AG08396 (cell line): Measurements from ENCODE around the gene ZNF507.

ENCODE experiments used
- DNase-seq: peaks from one replicate; pipeline ENCODE4 v3.0.0; 2012; ENCODE audit warnings: low spot score, mixed read lengths

ZNF507 gene

GRCh38 chr19:32345261-32346207, at the start of gene ZNF507:
TSS of gene ZNF507 (plus strand) at chr19:32345610. CDS start at chr19:32352831, 7,221 bp downstream.
- DNase-seq, result peak; percentile 97

- DNase-seq, result no peak
Observed at GRCh38 chr19:32296694-32297093, 48.7 kb upstream of the ZNF507 start.

- no peak for DNase-seq
Observed at GRCh38 chr19:32302778-32303177, 42.6 kb upstream of the ZNF507 start.

GRCh38 chr19:32303193-32303592, 42.2 kb upstream of the ZNF507 start:
- DNase-seq, result no peak

GRCh38 chr19:32307591-32307990, 37.8 kb upstream of the ZNF507 start:
- DNase-seq, result no peak

GRCh38 chr19:32308431-32309077, 36.9 kb upstream of the ZNF507 start:
- no peak for DNase-seq

- peak; percentile 23 for DNase-seq
Observed at GRCh38 chr19:32309711-32310390, 35.6 kb upstream of the ZNF507 start.

- no peak for DNase-seq
Observed at GRCh38 chr19:32311371-32311770, 34.0 kb upstream of the ZNF507 start.

- DNase-seq, result no peak
Observed at GRCh38 chr19:32313569-32314265, 31.7 kb upstream of the ZNF507 start.

GRCh38 chr19:32316034-32316433, 29.4 kb upstream of the ZNF507 start:
- DNase-seq, result no peak

GRCh38 chr19:32317086-32317485, 28.3 kb upstream of the ZNF507 start:
- no peak for DNase-seq

GRCh38 chr19:32318884-32319520, 26.4 kb upstream of the ZNF507 start:
- DNase-seq, result no peak

GRCh38 chr19:32322541-32322940, 22.9 kb upstream of the ZNF507 start:
- no peak for DNase-seq

- DNase-seq, result no peak
Observed at GRCh38 chr19:32324631-32325285, 20.7 kb upstream of the ZNF507 start.

- DNase-seq, result no peak
Observed at GRCh38 chr19:32330213-32330857, 15.1 kb upstream of the ZNF507 start.

- no peak for DNase-seq
Observed at GRCh38 chr19:32333227-32333626, 12.2 kb upstream of the ZNF507 start.

- DNase-seq, result peak; percentile 40
Observed at GRCh38 chr19:32336259-32337083, 8.9 kb upstream of the ZNF507 start.

- peak; percentile 17 for DNase-seq
Observed at GRCh38 chr19:32337084-32337808, 8.2 kb upstream of the ZNF507 start.

- no peak for DNase-seq
Observed at GRCh38 chr19:32339423-32339822, 6.0 kb upstream of the ZNF507 start.
